Adipocyte (in vitro differentiated cells): Measurements from ENCODE around the gene TBCE.
"Not testable (repeated sequence)": the region's sequence is repeated elsewhere in the genome, so short reads cannot be mapped to it uniquely, and the experiment has no call there.

ENCODE experiments used
- DNase-seq: peaks from one replicate; pipeline ENCODE4 v3.0.0-alpha.2; 2015; ENCODE audit warnings: low read depth
- H3K27me3 ChIP-seq: replicated peaks from 2 replicates; pipeline ENCODE4 v1.7.0; 2013; ENCODE audit warnings: mild to moderate bottlenecking, low read length, moderate library complexity; ENCODE audit not compliant: control insufficient read depth, insufficient read depth
- H3K36me3 ChIP-seq: 2 replicates; pipeline ENCODE4 v1.7.0; 2013; ENCODE audit warnings: low read length, mild to moderate bottlenecking, moderate library complexity; ENCODE audit not compliant: control insufficient read depth, insufficient read depth, severe bottlenecking
- H3K4me1 ChIP-seq: 2 replicates; pipeline ENCODE4 v1.7.0; 2013; ENCODE audit warnings: mild to moderate bottlenecking, low read length, moderate library complexity; ENCODE audit not compliant: control insufficient read depth, insufficient read depth
- H3K4me3 ChIP-seq: 2 replicates; pipeline ENCODE4 v1.7.0; 2013; ENCODE audit warnings: mild to moderate bottlenecking, low read length, moderate library complexity
- H3K9ac ChIP-seq: 2 replicates; pipeline ENCODE4 v1.7.0; 2013; ENCODE audit warnings: mild to moderate bottlenecking, low read length, moderate library complexity
- H3K9me3 ChIP-seq: 2 replicates; pipeline ENCODE4 v1.7.0; 2013; ENCODE audit warnings: mild to moderate bottlenecking, low read length, moderate library complexity; ENCODE audit not compliant: control insufficient read depth

TBCE gene

GRCh38 chr1:235357485-235358373 lies 9.5 kb upstream of the TBCE start:
- Histone ChIP-seq H3K36me3 (no peaks in the 10 kb centered on the region), H3K27me3 (no peaks in the 10 kb centered on the region), H3K9ac (no peak overlapping the region), H3K4me1 (no peaks in the 10 kb centered on the region), H3K4me3 (no peak overlapping the region), H3K9me3 (no peaks in the 10 kb centered on the region)
- DNase-seq, result no peak

- Histone ChIP-seq H3K4me1 (no peaks in the 10 kb centered on the region), H3K36me3 (no peaks in the 10 kb centered on the region), H3K27me3 (no peaks in the 10 kb centered on the region), H3K4me3 (no peak overlapping the region), H3K9me3 (no peaks in the 10 kb centered on the region), H3K9ac (no peak overlapping the region)
- no peak for DNase-seq
Measured at GRCh38 chr1:235358899-235359298, 8.3 kb upstream of the TBCE start.

DNA sequence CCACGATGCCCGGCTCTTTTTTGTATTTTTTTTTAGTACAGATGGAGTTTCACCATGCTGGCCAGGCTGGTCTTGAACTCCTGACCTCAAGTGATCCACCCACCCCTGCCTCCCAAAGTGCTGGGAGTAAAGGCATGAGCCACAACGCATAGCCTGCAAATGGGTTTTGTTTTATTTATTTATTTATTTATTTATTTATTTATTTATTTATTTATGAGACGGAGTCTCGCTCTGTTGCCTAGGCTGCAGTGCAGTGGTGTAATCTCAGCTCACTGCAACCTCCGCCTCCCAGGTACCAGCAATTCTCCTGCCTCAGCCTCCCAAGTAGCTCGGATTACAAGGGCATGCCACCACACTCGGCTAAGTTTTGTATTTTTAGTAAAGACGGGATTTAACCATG lies 3.0 kb upstream of the TBCE start:
- not testable (repeated sequence) for H3K9me3 ChIP-seq, DNase-seq, H3K4me1 ChIP-seq

DNA sequence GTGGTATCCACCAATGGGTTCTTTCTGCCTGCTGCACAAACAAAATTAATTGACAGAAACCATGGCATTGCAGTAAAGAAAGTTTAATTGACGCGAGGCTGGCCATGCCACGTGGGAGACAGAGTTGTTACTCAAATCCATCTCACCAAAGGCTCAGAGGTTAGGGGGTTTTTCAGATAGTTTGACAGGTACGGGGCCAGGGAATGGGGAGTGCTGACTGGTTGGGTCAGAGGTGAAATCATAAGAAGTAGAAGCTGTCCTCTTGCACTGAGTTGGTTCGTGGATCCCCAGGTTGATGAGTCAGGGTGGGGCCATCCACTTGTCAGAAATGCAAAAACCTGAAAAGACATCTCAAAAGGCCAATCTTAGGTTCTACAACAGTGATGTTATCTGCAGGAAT lies 941 bp upstream of the TBCE start:
- H3K9me3 ChIP-seq, result no peaks in the 10 kb centered on the region
- H3K36me3 ChIP-seq, result peaks cover 2% of the 10 kb centered on the region
- DNase-seq, result no peak
- peaks cover 9% of the 10 kb centered on the region for H3K4me1 ChIP-seq
- no peak overlapping the region for H3K4me3 ChIP-seq
- no peak overlapping the region for H3K9ac ChIP-seq
- H3K27me3 ChIP-seq, result no peaks in the 10 kb centered on the region

More for the DNA sequence above, 3.0 kb upstream of the TBCE start:
- H3K9ac ChIP-seq, H3K27me3 ChIP-seq, H3K36me3 ChIP-seq, H3K4me3 ChIP-seq: not testable (repeated sequence)

GRCh38 chr1:235368428-235368827 lies 1.2 kb downstream of the TBCE start:
- DNase-seq, result no peak
- H3K36me3 ChIP-seq, result peaks cover 2% of the 10 kb centered on the region
- H3K4me3 ChIP-seq, result peak overlapping the region; percentile 98
- H3K4me1 ChIP-seq, result peaks cover 9% of the 10 kb centered on the region
- peak overlapping the region; percentile 87 for H3K9ac ChIP-seq
- no peaks in the 10 kb centered on the region for H3K9me3 ChIP-seq
- H3K27me3 ChIP-seq, result no peaks in the 10 kb centered on the region

DNA sequence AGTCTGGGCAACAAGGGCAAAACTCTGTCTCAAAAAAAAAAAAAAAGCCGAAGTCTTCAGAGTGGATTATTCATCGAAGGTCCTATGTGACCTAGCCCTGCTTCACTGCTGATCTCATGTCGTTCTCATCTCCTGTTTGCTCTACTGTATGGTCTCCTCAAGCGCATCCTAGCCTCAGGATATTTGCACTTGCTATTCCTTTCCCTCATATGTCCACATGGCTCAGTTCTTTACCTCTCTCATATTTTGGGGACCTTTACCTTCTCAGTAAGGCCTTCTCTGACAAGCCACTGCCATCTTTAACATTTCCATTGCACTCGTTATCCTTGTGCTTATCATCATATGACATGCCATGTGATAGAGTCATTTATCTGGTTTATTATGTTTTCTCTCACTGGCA lies 2.6 kb downstream of the TBCE start:
- DNase-seq, result no peak
- Histone ChIP-seq H3K9ac (no peak overlapping the region), H3K4me3 (no peak overlapping the region), H3K9me3 (no peaks in the 10 kb centered on the region), H3K4me1 (peaks cover 9% of the 10 kb centered on the region), H3K36me3 (peaks cover 2% of the 10 kb centered on the region), H3K27me3 (no peaks in the 10 kb centered on the region)

DNA sequence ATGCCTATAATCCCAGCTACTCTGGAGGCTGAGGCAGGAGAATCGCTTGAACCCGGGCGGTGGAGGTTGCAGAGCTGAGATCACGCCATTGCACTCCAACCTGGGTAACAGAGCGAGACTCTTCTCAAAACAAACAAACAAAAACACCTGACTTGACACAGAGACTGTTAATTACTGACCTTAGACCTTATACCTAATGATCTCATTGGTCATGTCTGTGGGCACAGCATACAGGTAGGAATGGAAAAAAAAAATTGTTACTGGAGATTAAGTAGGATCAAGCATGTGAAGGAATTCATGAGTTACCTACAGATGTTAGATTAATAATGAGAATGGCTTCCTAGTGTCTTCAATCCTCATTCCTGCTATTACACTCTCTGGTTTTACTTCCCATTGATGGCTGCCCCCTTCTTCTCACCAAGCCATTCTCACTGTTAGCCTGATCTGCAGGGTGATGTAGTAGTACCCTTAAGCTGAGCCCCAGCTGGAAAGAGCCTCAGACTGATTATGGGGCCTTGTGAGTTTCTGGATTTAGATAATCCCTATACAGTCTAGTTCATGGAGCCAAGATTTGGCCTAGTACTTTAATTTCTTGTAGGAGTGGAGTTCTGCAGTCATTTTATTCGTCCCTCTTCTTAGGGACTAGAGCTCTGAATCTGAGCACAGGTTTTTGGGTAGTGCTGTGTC lies 8.8 kb downstream of the TBCE start:
- H3K27me3 ChIP-seq, result no peaks in the 10 kb centered on the region
- peaks cover 20% of the 10 kb centered on the region for H3K36me3 ChIP-seq
- H3K9me3 ChIP-seq, result no peaks in the 10 kb centered on the region
- DNase-seq, result no peak
- no peak overlapping the region for H3K9ac ChIP-seq
- H3K4me3 ChIP-seq, result no peak overlapping the region
- no peaks in the 10 kb centered on the region for H3K4me1 ChIP-seq

GRCh38 chr1:235378134-235378735 lies 11.0 kb downstream of the TBCE start:
- H3K9ac ChIP-seq, DNase-seq, H3K9me3 ChIP-seq, H3K4me3 ChIP-seq, H3K4me1 ChIP-seq, H3K27me3 ChIP-seq: not testable (repeated sequence)
- peaks cover 22% of the 10 kb centered on the region for H3K36me3 ChIP-seq

GRCh38 chr1:235381955-235382739 lies 14.9 kb downstream of the TBCE start:
- H3K9ac ChIP-seq, H3K4me3 ChIP-seq, H3K27me3 ChIP-seq, H3K9me3 ChIP-seq, DNase-seq, H3K4me1 ChIP-seq: not testable (repeated sequence)
- H3K36me3 ChIP-seq, result peaks cover 20% of the 10 kb centered on the region

DNA sequence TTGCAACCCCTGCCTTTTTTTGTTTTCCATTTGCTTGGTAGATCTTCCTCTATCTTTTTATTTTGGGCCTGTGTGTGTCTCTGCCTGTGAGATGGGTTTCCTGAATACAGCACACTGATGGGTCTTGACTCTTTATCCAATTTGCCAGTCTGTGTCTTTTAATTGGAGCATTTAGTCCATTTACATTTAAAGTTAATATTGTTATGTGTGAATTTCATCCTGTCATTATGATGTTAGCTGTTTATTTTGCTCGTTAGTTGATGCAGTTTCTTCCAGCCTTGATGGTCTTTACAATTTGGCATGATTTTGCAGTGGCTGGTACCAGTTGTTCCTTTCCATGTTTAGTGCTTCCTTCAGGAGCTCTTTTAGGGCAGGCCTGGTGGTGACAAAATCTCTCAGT lies 18.4 kb downstream of the TBCE start:
- H3K4me1 ChIP-seq, H3K27me3 ChIP-seq, DNase-seq, H3K9me3 ChIP-seq, H3K9ac ChIP-seq, H3K4me3 ChIP-seq: not testable (repeated sequence)
- H3K36me3 ChIP-seq, result peaks cover 10% of the 10 kb centered on the region

GRCh38 chr1:235391874-235392273 lies 24.6 kb downstream of the TBCE start:
- Histone ChIP-seq H3K27me3 (no peaks in the 10 kb centered on the region), H3K4me1 (no peaks in the 10 kb centered on the region), H3K9me3 (no peaks in the 10 kb centered on the region), H3K36me3 (peaks cover 3% of the 10 kb centered on the region), H3K9ac (no peak overlapping the region), H3K4me3 (no peak overlapping the region)
- DNase-seq, result no peak
